ENCODE measurements around the gene SEMA3C.

DNA sequence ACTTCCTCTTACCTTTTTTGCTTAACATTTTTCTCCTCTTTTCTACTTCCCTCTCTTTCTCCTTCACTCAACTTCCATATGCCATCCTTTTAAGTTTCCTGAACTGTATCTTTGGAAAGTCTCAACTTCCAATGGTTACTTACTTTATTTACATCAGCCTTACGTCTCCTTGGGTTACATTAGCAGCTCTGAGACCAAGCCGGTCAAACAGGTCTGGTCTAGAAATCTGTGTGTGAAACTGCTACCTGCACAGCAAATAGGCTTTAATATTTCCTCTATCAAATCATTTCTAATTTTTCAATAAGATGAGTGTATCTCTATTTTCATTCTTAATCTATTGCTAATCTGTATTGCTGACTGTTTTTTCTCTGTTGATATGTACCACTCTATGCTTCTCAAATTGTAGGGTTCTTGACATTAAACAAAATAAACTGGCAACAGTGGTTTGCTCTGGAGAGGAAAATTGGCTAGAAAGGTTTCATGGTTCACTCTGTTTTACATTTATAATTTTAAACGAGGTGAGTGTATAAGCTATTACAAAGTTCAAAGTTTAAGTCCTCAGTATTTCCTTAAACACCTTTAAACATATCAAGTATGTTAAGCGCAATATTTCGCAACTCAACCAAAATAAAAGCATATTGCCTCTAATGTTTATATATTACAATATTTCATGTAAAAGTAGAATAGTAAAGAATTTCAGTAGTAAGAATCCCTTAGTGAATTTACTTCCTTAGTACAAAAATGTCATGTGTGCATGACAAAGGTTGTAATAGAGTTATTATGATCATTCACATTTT is 3.6 kb upstream of the SEMA3C start:
- TF ChIP-seq CTCF (IDR thresholded peaks at IDR 0.05; ENCODE audit: extremely low read depth in 1 of 2, insufficient read depth in 1 of 2, low read depth in 1 of 2, low read length in 2 of 2) (no peak), MAX (IDR thresholded peaks at IDR 0.05; ENCODE audit: insufficient read depth, insufficient read length) (no peak), POLR2A (IDR thresholded peaks at IDR 0.05; ENCODE audit: low read depth, low read length) (no peak)
